Measurements from ENCODE around the gene MFSD6. TPM values are rescaled to one million over a fixed set of nuclear protein-coding genes. Genes with fewer than 3 reads are reported as not detected.

The MFSD6 gene
- polyA plus RNA-seq, 3 donors, result 8.8 to 15.7 (median 12.9) TPM

- H3K4me2 ChIP-seq (replicated peaks; ENCODE audit: extremely low read depth, low read length, poor library complexity, severe bottlenecking), result no peak overlapping the region
- Mint-ChIP-seq H3K4me3 (no peak overlapping the region), H3K27me3 (ENCODE audit: low read depth in 3 of 3) (peaks cover 0 to 1% (median 0%) of the 10 kb centered on the region in 3 donors), H3K9me3 (no peaks in the 10 kb centered on the region), H3K27ac (peak overlapping the region in 2 of 7 donors; percentile 3 to 47), H3K4me1 (peaks cover 11% of the 10 kb centered on the region), H3K36me3 (peaks cover 10 to 12% of the 10 kb centered on the region in 2 donors)
- no peak overlapping the region for H3K27ac ChIP-seq (ENCODE audit: low read depth in 1 of 2, low read length in 2 of 2)
- no peaks in the 10 kb centered on the region for H4K20me1 ChIP-seq (ENCODE audit: insufficient read depth, low read length)
- no peak overlapping the region for H3K4me3 ChIP-seq (replicated peaks in 1 of 3; ENCODE audit: low read depth in 2 of 3, low read length in 3 of 3)
- peaks cover 2 to 18% of the 10 kb centered on the region in 2 donors for H3K36me3 ChIP-seq (replicated peaks in 1 of 2; ENCODE audit: control insufficient read depth in 1 of 2, insufficient read depth in 2 of 2, low read length in 2 of 2)
- H3K79me2 ChIP-seq (ENCODE audit: insufficient read depth, low read length), result no peaks in the 10 kb centered on the region
- TF ChIP-seq CTCF (IDR thresholded peaks at IDR 0.05), result no peak
- intact Hi-C loops (cut with micrococcal nuclease), result no loop called here
- DNase-seq, result no peak
- H3K9me3 ChIP-seq (replicated peaks in 1 of 2; ENCODE audit: control insufficient read depth in 1 of 2, insufficient read depth in 1 of 2, low read length in 2 of 2), result no peaks in the 10 kb centered on the region
- H3K9ac ChIP-seq (ENCODE audit: insufficient read depth, low read length, poor library complexity, severe bottlenecking), result no peak overlapping the region
- H3K4me1 ChIP-seq (ENCODE audit: control insufficient read depth in 1 of 2, insufficient read depth in 2 of 2, low read length in 2 of 2), result peaks cover 0 to 5% of the 10 kb centered on the region in 2 donors
- no peak overlapping the region for H2AFZ ChIP-seq (ENCODE audit: insufficient read depth, low read depth, low read length, poor library complexity, severe bottlenecking)
- no peaks in the 10 kb centered on the region for H3K27me3 ChIP-seq (ENCODE audit: control insufficient read depth in 2 of 2, insufficient read depth in 2 of 2, low read length in 2 of 2)
These were observed 74.3 kb downstream of the MFSD6 start for GRCh38 chr2:190482451-190482850.

GRCh38 chr2:190486037-190486623 is 78.0 kb downstream of the MFSD6 start:
- Histone ChIP-seq H3K4me2 (replicated peaks; ENCODE audit: extremely low read depth, low read length, poor library complexity, severe bottlenecking) (no peak overlapping the region), H3K9me3 (replicated peaks in 1 of 2; ENCODE audit: control insufficient read depth in 1 of 2, insufficient read depth in 1 of 2, low read length in 2 of 2) (no peaks in the 10 kb centered on the region), H3K36me3 (replicated peaks in 1 of 2; ENCODE audit: control insufficient read depth in 1 of 2, insufficient read depth in 2 of 2, low read length in 2 of 2) (peaks cover 23 to 52% of the 10 kb centered on the region in 2 donors), H3K9ac (ENCODE audit: insufficient read depth, low read length, poor library complexity, severe bottlenecking) (no peak overlapping the region), H2AFZ (ENCODE audit: insufficient read depth, low read depth, low read length, poor library complexity, severe bottlenecking) (no peak overlapping the region), H3K4me3 (replicated peaks in 1 of 3; ENCODE audit: low read depth in 2 of 3, low read length in 3 of 3) (no peak overlapping the region), H3K27me3 (ENCODE audit: control insufficient read depth in 2 of 2, insufficient read depth in 2 of 2, low read length in 2 of 2) (no peaks in the 10 kb centered on the region), H3K79me2 (ENCODE audit: insufficient read depth, low read length) (no peaks in the 10 kb centered on the region), H3K4me1 (ENCODE audit: control insufficient read depth in 1 of 2, insufficient read depth in 2 of 2, low read length in 2 of 2) (no peaks in the 10 kb centered on the region), H4K20me1 (ENCODE audit: insufficient read depth, low read length) (no peaks in the 10 kb centered on the region), H3K27ac (ENCODE audit: low read depth in 1 of 2, low read length in 2 of 2) (no peak overlapping the region)
- Mint-ChIP-seq H3K4me1 (no peaks in the 10 kb centered on the region), H3K4me3 (no peak overlapping the region), H3K27me3 (ENCODE audit: low read depth in 3 of 3) (peaks cover 0 to 1% (median 0%) of the 10 kb centered on the region in 3 donors), H3K9me3 (peaks cover 0 to 4% (median 0%) of the 10 kb centered on the region in 7 donors), H3K27ac (peak overlapping the region in 1 of 7 donors; percentile 44), H3K36me3 (peaks cover 42 to 45% of the 10 kb centered on the region in 2 donors)
- intact Hi-C loops (cut with micrococcal nuclease), result no loop called here
- no peak for DNase-seq
- no CpG with 5 or more reads among the region's 3 CpGs for WGBS (ENCODE audit: insufficient coverage)
- no peak for TF ChIP-seq CTCF (IDR thresholded peaks at IDR 0.05)
